ENCODE measurements around the gene C19orf47. TPM values are rescaled to one million over a fixed set of nuclear protein-coding genes. Genes with fewer than 3 reads are reported as not detected.

C19orf47 gene
- total RNA-seq, 1 donor: 11.2 TPM

GRCh38 chr19:40366697-40367561 is 18.7 kb upstream of the C19orf47 start:
- peak; percentile 32 for DNase-seq (ENCODE audit: low read depth)
- TF ChIP-seq, protein P1, sequence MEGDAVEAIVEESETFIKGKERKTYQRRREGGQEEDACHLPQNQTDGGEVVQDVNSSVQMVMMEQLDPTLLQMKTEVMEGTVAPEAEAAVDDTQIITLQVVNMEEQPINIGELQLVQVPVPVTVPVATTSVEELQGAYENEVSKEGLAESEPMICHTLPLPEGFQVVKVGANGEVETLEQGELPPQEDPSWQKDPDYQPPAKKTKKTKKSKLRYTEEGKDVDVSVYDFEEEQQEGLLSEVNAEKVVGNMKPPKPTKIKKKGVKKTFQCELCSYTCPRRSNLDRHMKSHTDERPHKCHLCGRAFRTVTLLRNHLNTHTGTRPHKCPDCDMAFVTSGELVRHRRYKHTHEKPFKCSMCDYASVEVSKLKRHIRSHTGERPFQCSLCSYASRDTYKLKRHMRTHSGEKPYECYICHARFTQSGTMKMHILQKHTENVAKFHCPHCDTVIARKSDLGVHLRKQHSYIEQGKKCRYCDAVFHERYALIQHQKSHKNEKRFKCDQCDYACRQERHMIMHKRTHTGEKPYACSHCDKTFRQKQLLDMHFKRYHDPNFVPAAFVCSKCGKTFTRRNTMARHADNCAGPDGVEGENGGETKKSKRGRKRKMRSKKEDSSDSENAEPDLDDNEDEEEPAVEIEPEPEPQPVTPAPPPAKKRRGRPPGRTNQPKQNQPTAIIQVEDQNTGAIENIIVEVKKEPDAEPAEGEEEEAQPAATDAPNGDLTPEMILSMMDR (IDR thresholded peaks at IDR 0.05; ENCODE audit: insufficient read depth, low read depth, low read length): no peak
- no peak overlapping the region for H3K4me3 ChIP-seq (ENCODE audit: low read depth, low read length)

- peak overlapping the region; percentile 54 for H3K4me3 ChIP-seq (ENCODE audit: low read depth, low read length)
- TF ChIP-seq, protein P1 (IDR thresholded peaks at IDR 0.05; ENCODE audit: insufficient read depth, low read depth, low read length): no peak
- DNase-seq (ENCODE audit: low read depth): peak; percentile 73
Observed at GRCh38 chr19:40365613-40366401, 17.6 kb upstream of the C19orf47 start.

GRCh38 chr19:40365010-40365409 is 16.8 kb upstream of the C19orf47 start:
- TF ChIP-seq, protein P1 (IDR thresholded peaks at IDR 0.05; ENCODE audit: insufficient read depth, low read depth, low read length): no peak
- no peak overlapping the region for H3K4me3 ChIP-seq (ENCODE audit: low read depth, low read length)
- no peak for DNase-seq (ENCODE audit: low read depth)

- H3K4me3 ChIP-seq (ENCODE audit: low read depth, low read length): no peak overlapping the region
- DNase-seq (ENCODE audit: low read depth): peak; percentile 53
- TF ChIP-seq, protein P1 (IDR thresholded peaks at IDR 0.05; ENCODE audit: insufficient read depth, low read depth, low read length): no peak
Observed at GRCh38 chr19:40363069-40363468, 14.9 kb upstream of the C19orf47 start.

DNA sequence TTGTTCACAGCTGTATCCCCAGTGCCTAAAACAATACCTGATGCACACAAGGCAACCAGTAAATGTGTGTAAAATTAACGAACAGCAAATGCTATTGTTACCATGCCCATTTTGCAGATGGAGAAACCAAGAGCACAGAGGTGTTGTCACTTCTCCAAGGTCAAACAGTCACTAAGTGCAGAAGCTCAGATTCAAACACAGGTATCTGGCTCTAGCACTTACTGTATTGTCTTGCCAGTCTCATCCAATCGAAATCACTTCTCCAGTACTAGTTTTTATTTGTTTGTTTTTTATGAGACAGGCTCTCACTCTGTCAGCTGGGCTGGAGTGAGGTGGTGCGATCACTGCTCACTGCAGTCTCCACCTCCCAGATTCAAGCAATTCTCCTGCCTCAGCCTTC is 14.0 kb upstream of the C19orf47 start:
- H3K4me3 ChIP-seq (ENCODE audit: low read depth, low read length): no peak overlapping the region
- TF ChIP-seq, protein P1 (IDR thresholded peaks at IDR 0.05; ENCODE audit: insufficient read depth, low read depth, low read length): no peak
- no peak for DNase-seq (ENCODE audit: low read depth)

DNA sequence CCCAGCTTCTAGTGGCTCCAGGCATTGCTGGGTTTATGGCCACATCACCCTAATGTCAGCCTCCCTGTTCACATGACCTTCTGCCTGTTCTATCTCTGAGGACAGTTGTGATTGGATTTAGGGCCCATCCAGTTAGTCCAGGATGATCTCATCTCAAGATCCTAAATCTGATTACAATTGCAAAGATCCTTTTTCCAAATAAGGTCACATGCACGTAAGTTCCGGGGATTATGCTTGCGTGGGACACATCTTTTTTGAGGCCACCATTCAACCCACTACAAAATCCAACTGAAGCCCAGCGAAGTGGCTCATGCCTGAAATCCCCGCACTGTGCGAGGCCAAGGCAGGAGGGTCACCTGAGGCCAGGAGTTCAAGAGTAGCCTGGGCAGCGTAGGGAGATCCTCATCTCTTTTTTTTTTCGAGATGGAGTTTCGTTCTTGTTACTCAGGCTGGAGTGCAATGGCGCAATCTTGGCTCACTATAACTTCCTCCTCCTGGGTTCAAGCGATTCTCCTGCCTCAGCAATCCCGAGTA is 12.6 kb upstream of the C19orf47 start:
- TF ChIP-seq, protein P1 (IDR thresholded peaks at IDR 0.05; ENCODE audit: insufficient read depth, low read depth, low read length): no peak
- DNase-seq (ENCODE audit: low read depth): peak; percentile 27
- no peak overlapping the region for H3K4me3 ChIP-seq (ENCODE audit: low read depth, low read length)
